LNCAP (cell line): ENCODE results near the gene PPIH.

Experiments used
- CTCF ChIP-seq: fragments of 450-650 bp; IDR thresholded peaks from 2 replicates; pipeline ENCODE4 v1.5.1; 2017; ENCODE audit warnings: mild to moderate bottlenecking

The PPIH gene

GRCh38 chr1:42657981-42658876 lies at the start of gene PPIH:
Gene PPIH, plus strand, starts transcription at chr1:42658423. Its CDS starts 24 bp downstream, at chr1:42658447.
- no peak for TF ChIP-seq CTCF

DNA sequence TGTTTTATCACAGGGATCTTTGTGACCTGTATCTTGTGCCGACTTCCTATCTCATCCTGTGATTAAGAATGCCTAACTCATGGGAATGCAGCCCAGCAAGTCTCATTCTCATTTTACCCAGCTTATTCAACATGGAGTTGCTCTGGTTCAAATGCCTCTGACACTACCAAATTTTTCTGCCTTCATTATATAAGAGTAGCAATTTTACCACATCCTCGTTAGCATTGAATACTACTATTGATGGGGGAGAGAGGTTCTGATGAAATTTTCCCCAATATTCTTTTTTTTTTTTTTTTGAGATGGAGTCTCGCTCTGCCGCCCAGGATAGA lies 44.5 kb upstream of the PPIH start:
- no peak for TF ChIP-seq CTCF

DNA sequence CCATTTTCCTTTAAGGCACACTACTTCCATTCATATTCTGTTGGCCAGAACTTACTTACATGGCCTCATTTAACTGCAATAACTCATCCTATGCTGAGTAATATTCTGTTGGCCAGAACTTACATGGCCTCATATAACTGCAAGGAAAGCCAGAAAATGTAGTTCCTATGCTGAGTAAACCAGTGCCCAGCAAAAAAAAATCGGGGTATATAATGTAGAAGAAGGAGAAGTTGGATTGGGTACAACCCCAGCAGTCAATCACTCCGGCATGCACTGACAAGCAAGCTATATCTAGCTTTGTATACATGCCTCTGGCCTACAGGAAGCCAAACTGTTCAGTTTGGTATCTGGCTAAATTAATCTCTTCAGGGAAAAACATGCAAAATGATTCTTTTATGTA lies 39.4 kb upstream of the PPIH start:
- no peak for TF ChIP-seq CTCF

- no peak for TF ChIP-seq CTCF
These were observed 37.9 kb upstream of the PPIH start for GRCh38 chr1:42620307-42620706.

- TF ChIP-seq CTCF = no peak
These were observed 19.1 kb upstream of the PPIH start for GRCh38 chr1:42639116-42639515.

DNA sequence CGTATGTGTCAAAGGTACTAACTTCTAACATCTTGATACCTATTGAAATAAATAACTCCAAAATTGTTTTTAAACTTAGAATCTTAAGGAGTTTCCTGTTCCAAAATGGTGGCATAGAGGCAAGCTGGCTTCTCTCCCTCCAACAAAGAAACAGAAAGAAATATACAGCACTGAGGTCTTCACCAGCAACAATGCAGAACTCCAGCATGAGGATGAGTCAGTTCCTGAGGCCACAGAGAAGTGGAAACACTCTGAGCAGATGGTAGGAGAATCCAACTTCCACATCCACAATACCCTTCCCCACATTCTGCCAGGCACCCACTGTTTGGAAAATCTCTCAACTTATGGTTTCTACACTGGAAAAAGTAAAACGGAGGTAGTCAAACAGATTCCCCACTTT lies 12.2 kb upstream of the PPIH start:
- no peak for TF ChIP-seq CTCF

- TF ChIP-seq CTCF = no peak
These were observed 1.0 kb upstream of the PPIH start for GRCh38 chr1:42657201-42657600.
